Renal cortical epithelial cell (primary cell): Measurements from ENCODE around the gene RPL19. TPM values are rescaled to one million over a fixed set of nuclear protein-coding genes. Genes with fewer than 3 reads are reported as not detected.
"Not testable (repeated sequence)": the region's sequence is repeated elsewhere in the genome, so short reads cannot be mapped to it uniquely, and the experiment has no call there.

Experiments used
- DNase-seq: peaks from one replicate; pipeline ENCODE4 v3.0.0-alpha.2; 2011; ENCODE audit warnings: low read depth
- total RNA-seq: library from RNA; depleted of rRNA; stranded (reverse); fragments of >200 nt; gene quantifications from 2 replicates; pipeline ENCODE4 v1.2.3, GENCODE V29; 2014

The RPL19 gene
- total RNA-seq, 1 donor from 2014 or later = 1,714 TPM

DNA sequence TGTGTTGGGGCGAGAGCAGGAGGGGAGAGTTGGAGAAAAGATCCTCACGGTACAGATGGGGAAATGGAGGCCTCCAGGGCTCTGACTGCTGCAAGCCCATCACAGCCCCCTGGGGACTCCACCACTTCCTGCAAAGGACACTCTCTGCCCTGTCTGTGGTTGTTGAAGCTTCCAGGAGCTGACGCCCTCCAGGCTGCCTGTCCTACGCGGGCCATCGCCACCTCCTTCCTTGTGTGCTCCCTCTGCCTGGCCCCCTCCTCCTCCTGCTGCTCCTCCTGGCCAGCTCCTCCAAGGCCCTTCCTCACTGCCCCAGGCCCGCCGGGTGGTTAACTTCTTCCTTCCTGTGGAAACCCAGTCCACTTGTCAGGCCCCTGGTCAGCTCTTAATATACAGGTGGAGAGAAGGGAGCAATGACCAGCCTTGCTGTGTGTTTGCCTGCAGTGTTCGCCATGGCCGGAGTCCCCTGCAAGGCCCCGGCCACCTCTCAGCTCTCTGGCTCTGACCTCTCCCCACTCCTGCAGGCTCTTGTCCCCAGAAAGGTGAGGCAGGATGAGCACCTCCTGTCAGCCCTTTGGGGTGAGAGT lies 44.0 kb downstream of the RPL19 start:
- no peak for DNase-seq

GRCh38 chr17:39244600-39245570 lies 44.8 kb downstream of the RPL19 start:
- DNase-seq = peak; percentile 64

DNA sequence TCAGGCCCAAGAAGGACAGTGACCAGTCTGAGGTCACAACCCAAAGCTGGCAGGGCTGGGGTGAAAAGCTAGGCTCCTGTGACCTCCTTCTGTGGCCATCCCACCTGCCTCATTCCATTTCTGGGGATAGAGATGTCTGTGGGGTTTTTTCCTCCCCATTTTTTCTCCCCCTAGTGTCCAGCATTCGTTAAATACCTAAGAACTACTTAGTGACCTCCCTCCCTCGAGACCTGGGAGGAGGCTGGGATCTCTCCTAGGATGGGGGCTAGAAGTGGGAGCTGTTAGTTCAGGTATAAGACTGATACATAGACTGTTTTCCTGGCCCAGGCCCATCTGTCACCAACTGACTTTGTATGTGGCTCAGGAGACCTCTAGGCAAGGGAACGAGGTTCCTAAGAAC lies 46.2 kb downstream of the RPL19 start:
- DNase-seq = no peak

DNA sequence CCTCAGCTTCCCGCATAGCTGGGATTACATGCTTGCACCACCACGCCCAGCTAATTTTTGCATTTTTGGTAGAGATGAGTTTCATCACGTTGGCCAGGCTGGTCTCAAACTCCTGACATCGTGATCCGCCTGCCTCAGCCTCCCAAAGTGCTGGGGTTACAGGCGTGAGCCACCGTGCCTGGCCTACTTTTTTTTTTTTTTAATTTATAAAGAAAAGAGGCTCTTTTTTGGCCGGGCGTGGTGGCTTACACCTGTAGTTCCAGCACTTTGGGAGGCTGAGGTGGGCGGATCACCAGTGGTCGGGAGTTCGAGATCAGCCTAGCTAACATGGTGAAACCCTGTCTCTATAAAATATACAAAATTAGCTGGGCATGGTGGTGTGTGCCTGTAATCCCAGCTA lies 50.0 kb downstream of the RPL19 start:
- DNase-seq = not testable (repeated sequence)

GRCh38 chr17:39251997-39252396 lies 51.9 kb downstream of the RPL19 start:
- DNase-seq = no peak

DNA sequence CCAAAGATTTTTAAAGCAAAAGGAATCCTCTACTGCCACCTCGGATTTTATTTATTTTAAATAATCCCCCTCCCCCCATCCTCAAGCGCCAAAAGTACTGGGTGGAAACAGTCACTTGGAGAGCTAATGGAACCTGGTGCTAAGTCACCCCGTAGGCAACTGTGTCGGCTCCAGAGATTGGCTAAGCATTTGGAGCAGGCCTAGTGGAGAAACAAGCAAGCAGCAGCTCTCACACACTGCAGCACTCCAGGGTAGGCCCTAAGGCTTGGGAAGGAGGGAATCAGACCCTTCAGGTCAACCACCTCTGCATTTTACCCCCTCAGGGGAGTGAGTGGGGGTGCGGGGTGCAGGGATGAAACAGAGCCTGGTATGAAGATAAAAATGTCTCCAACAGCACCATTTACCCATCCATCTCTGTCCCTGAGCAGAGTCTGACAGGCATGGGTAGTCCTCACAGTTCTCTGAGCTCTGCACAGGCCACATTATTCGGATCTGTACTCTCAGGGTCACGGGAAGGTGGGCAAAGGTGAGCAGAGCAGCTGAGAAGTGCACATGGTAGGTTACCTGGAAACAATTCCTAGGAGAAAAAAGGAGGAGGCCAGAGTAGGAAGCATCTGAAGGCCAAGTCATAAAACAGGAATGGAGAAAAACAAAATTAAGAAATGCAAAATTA lies 52.8 kb downstream of the RPL19 start:
- DNase-seq = no peak

Other genes with a start within 250 kb of the RPL19 start
- not detected in 2 replicates for gene FBXO47, start 232.9 kb upstream of the RPL19 start, total RNA-seq
- gene PLXDC1, start 48.6 kb upstream of the RPL19 start, total RNA-seq = not detected in 2 replicates
- not detected in 2 replicates for gene ARL5C, start 34.1 kb upstream of the RPL19 start, total RNA-seq
- 4.3 and 5.4 TPM in 2 replicates for gene CACNB1, start 2.6 kb upstream of the RPL19 start, total RNA-seq
- gene STAC2, start 25.7 kb downstream of the RPL19 start, total RNA-seq = 44.7 TPM in 1 of 2 replicates, not detected in the other
- gene FBXL20, start 201.3 kb downstream of the RPL19 start, total RNA-seq = 14.1 and 24.2 TPM in 2 replicates